Measurements from ENCODE around the gene PLCB4.

- TF ChIP-seq REST (IDR thresholded peaks at IDR 0.05; ENCODE audit: insufficient read depth in 1 of 2, low read depth in 2 of 2, low read length in 2 of 2) (no peak), TAF1 (IDR thresholded peaks at IDR 0.05; ENCODE audit: borderline replicate concordance, insufficient read depth, low read length) (no peak)
Measured at GRCh38 chr20:9180481-9181257, 111.8 kb downstream of the PLCB4 start.

All from PFSK-1 (cell line).